Nephron (organoid): ENCODE measurements around the gene CXCR5.

Source experiments
- H3K27ac Mint-ChIP-seq, 3 experiments: 2 replicates each; pipeline ENCODE4 v1.8.0; 2020; ENCODE audit warnings: mixed read lengths in 3 of 3, mild to moderate bottlenecking in 2 of 3, moderate library complexity in 1 of 3
- H3K27me3 Mint-ChIP-seq: 2 replicates; pipeline ENCODE4 v1.8.0; 2021; ENCODE audit warnings: low read depth, mild to moderate bottlenecking, moderate library complexity, mixed read lengths
- H3K36me3 Mint-ChIP-seq: 2 replicates; pipeline ENCODE4 v1.8.0; 2020; ENCODE audit warnings: low read depth, mixed read lengths
- H3K4me1 Mint-ChIP-seq: 2 replicates; pipeline ENCODE4 v1.8.0; 2020; ENCODE audit warnings: mixed read lengths
- H3K4me3 Mint-ChIP-seq, 3 experiments: 2 replicates each; pipeline ENCODE4 v1.8.0; 2020; ENCODE audit warnings: mild to moderate bottlenecking in 3 of 3, mixed read lengths in 3 of 3, moderate library complexity in 2 of 3
- H3K9me3 Mint-ChIP-seq: 2 replicates; pipeline ENCODE4 v1.8.0; 2020; ENCODE audit warnings: mixed read lengths
- TF ChIP-seq, protein P1 (sequence below), 3 experiments: fragments of 200-600 bp; sonication (generic); IDR thresholded peaks; one replicate each; pipeline ENCODE4 v1.5.0; 2021; ENCODE audit warnings: antibody characterized with exemption in 3 of 3; ENCODE audit not compliant: unreplicated experiment in 3 of 3

CXCR5 gene

DNA sequence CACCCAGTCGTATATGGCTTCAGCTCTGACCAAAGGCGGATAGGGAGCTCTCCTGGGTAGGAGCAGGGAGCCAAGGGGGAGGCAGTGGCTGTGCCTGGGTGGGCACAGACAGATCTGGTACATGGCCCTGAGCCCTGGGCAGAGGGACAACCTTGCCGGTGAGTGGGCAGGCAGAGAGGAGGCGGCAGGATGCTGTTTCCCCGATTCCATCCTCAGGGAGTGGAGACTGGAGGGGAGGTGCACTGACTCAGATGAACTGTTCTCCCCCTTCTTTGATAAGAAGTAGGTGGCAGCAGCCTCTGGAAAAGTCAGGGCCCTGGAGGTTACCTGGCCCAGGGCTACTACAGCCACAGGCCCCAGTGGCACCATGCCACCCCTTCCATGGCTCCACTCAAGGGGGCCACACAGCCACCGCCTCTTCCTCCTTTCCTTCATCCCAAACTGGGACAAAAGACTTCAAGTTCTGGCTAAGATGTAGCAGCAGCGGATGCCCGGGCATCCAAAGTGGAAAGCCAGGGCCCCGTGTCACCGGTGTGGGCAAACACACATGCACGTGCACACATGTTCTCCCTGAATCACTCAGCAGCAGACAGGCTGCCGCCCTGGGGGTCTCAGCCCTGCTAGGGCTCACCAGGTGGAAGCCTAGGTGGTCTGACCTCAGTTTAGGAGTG, 13.4 kb downstream of the CXCR5 start:
- Mint-ChIP-seq H3K4me1 (peaks cover 27% of the 10 kb centered on the region), H3K9me3 (no peaks in the 10 kb centered on the region), H3K27me3 (peaks cover 4% of the 10 kb centered on the region), H3K36me3 (peaks cover 22% of the 10 kb centered on the region), H3K4me3 (no peak overlapping the region), H3K27ac (peak overlapping the region in 1 of 3 experiments; percentile 49)
- TF ChIP-seq, protein P1, sequence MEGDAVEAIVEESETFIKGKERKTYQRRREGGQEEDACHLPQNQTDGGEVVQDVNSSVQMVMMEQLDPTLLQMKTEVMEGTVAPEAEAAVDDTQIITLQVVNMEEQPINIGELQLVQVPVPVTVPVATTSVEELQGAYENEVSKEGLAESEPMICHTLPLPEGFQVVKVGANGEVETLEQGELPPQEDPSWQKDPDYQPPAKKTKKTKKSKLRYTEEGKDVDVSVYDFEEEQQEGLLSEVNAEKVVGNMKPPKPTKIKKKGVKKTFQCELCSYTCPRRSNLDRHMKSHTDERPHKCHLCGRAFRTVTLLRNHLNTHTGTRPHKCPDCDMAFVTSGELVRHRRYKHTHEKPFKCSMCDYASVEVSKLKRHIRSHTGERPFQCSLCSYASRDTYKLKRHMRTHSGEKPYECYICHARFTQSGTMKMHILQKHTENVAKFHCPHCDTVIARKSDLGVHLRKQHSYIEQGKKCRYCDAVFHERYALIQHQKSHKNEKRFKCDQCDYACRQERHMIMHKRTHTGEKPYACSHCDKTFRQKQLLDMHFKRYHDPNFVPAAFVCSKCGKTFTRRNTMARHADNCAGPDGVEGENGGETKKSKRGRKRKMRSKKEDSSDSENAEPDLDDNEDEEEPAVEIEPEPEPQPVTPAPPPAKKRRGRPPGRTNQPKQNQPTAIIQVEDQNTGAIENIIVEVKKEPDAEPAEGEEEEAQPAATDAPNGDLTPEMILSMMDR (IDR thresholded peaks at IDR 0.05; ENCODE audit: unreplicated experiment in 3 of 3): no peak

DNA sequence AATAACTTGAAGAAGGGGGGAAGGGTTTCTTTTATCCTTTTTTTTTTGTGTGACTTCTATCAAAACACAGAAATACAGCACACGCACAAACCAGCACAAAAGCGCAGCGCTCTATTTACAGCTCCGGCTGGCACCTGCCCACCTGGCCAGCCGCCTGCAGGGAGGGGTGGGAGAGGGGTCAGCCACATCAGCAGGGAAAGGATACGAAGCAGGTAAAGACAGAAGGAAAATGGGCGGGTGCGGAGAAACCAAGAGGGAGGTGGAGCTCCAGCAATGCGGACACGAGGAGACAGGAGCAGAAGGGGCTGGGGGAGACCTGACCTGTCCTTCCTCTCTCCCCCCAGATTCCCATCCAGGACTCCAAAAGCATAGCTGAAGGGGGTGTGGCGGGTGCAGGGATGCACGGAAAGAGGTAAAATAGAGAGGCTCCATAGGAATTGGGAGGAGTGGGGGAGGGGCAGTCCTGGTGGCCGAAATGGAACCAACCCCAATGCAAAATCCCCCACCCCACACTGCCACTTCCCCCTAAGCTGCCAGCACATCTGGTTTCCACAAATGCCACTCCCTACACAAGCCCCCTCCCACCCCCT, 14.1 kb downstream of the CXCR5 start:
- no peak overlapping the region for H3K27ac Mint-ChIP-seq
- no peaks in the 10 kb centered on the region for H3K9me3 Mint-ChIP-seq
- peaks cover 27% of the 10 kb centered on the region for H3K4me1 Mint-ChIP-seq
- H3K27me3 Mint-ChIP-seq: peaks cover 4% of the 10 kb centered on the region
- TF ChIP-seq, protein P1 (IDR thresholded peaks at IDR 0.05; ENCODE audit: unreplicated experiment in 3 of 3): no peak
- H3K4me3 Mint-ChIP-seq: no peak overlapping the region
- peaks cover 23% of the 10 kb centered on the region for H3K36me3 Mint-ChIP-seq

DNA sequence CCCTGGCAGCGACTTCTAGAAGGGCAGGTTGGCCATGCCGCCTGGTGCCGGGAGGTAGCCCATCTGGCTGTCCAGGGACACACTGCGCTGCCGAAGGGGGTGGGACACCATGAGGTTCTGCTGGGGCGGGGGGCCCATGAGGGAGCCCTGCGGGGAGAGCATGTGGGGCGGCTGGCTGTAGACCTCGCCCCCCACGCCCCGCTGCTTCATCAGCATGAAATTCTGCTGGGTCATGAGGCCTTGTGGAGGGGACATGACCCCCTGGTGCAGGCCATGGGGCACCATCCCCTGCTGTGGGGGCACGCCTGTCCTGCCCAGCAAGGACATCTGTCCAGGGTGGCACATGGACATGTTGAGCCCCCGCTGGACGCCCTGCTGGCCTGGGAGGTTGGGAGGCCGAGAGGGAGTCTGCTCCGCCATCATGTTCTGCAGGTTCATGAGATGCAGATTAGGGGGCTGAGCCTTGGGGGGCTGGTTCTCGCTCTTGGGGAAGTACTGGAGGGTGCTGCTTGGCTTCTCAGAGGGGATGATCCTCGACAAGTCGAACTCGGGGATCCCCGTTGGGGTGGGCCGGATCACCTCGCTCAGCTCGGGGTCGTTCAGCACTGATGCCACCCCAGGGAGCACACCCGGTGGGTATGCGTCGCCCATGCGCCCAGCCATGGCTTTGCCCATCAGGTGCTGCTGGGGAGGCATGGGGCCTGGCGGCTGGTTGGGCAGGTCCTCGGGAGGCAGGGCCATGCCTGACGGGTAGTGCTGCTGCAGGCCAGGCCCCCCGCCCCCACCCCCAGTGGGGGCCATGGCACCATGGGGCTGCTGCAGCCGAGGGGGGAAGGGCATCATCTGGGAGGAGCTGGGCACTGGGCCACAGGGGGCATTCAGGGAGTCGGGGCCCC, 15.0 kb downstream of the CXCR5 start:
- Mint-ChIP-seq H3K4me1 (peaks cover 27% of the 10 kb centered on the region), H3K27ac (no peak overlapping the region)

DNA sequence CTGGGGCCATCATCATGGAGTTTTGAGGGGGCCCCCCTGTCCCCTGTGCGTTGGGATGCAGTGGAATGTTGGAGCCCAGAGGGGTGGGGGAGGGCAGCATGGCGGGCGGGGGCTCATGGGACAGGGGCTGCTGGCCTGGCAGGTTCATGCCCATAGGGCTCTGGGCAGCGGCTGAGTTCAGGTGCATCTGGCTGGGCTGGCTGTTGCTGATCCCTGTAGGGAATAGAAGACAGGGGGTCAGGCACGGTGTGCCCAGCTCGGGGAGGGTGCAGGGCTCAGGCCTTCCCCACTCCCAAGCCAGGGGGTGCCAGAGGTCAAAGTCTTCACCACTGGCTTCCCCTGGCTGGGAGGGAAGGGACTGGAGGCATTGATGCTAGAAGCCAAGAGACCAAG, 15.6 kb downstream of the CXCR5 start:
- Mint-ChIP-seq H3K27ac (no peak overlapping the region), H3K4me3 (no peak overlapping the region), H3K9me3 (no peaks in the 10 kb centered on the region), H3K27me3 (no peaks in the 10 kb centered on the region), H3K4me1 (peaks cover 27% of the 10 kb centered on the region), H3K36me3 (peaks cover 29% of the 10 kb centered on the region)
- TF ChIP-seq, protein P1 (IDR thresholded peaks at IDR 0.05; ENCODE audit: unreplicated experiment in 3 of 3): no peak

More for the DNA sequence above, 15.0 kb downstream of the CXCR5 start:
- TF ChIP-seq, protein P1 (IDR thresholded peaks at IDR 0.05; ENCODE audit: unreplicated experiment in 3 of 3): no peak
- Mint-ChIP-seq H3K36me3 (peaks cover 24% of the 10 kb centered on the region), H3K4me3 (no peak overlapping the region), H3K9me3 (no peaks in the 10 kb centered on the region), H3K27me3 (peaks cover 3% of the 10 kb centered on the region)

DNA sequence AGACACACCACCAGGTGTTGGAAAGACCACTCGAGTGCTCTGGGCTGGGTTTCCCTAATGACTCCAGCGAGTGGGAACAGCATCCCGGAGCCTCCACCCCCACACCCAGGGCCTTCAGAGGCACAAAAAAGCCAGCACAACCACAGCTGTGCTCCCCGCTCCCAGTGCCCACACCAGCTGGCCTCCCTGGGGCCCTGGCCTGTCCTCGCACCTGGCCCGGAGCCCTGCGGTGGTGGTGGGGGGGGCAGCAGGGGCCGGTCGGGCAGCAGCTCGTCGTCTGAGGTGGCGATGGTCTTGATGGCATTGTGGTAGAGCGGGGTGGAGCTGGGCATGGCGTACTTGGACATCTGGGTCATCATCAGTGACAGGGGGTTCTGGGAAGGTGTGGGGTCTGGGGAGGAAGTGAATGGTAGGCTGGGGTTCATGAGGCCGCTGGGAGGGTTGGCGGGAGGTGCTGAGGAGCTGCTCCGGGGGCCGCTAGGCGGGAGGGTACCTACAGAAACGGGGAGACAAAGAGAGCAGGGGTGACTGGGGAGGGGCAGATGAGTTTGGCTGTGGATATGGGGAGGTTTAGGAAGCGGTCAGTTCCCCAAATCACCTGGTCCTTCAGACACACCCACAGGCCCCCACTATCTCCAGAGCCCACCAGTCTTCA, 16.1 kb downstream of the CXCR5 start:
- TF ChIP-seq, protein P1 (IDR thresholded peaks at IDR 0.05; ENCODE audit: unreplicated experiment in 3 of 3): no peak
- Mint-ChIP-seq H3K9me3 (no peaks in the 10 kb centered on the region), H3K36me3 (peaks cover 33% of the 10 kb centered on the region), H3K4me1 (peaks cover 24% of the 10 kb centered on the region), H3K4me3 (no peak overlapping the region), H3K27me3 (no peaks in the 10 kb centered on the region), H3K27ac (no peak overlapping the region)
